GM12892 (cell line): ENCODE results near the gene REXO4.
A peak's percentile ranks its signal among the peaks of the same experiment; 100 is the strongest.

ENCODE experiments used
- DNase-seq: peaks from one replicate; pipeline ENCODE4 v3.0.0; 2011; ENCODE audit not compliant: insufficient read length
- FAIRE-seq: peaks from 2 replicates; lab custom pipeline; 2011; peaks lifted over from hg19 to GRCh38; lab: Jason Lieb, UNC
- POLR2A ChIP-seq: IDR thresholded peaks from 2 replicates; pipeline ENCODE4 v1.6.1; 2011; ENCODE audit warnings: low read depth, low read length, control low read depth
- POLR2AphosphoS5 ChIP-seq: IDR thresholded peaks from 2 replicates; pipeline ENCODE4 v1.6.1; 2011; ENCODE audit warnings: low read depth, low read length, control low read depth
- TAF1 ChIP-seq: IDR thresholded peaks from 2 replicates; pipeline ENCODE4 v1.6.1; 2011; ENCODE audit warnings: low read depth, mild to moderate bottlenecking, control low read depth, low read length, borderline replicate concordance

REXO4 gene

GRCh38 chr9:133445293-133445969 is 27.6 kb upstream of the REXO4 start:
- no peak for DNase-seq
- FAIRE-seq = no peak
- TF ChIP-seq TAF1 (no peak), POLR2AphosphoS5 (no peak), POLR2A (no peak)

DNA sequence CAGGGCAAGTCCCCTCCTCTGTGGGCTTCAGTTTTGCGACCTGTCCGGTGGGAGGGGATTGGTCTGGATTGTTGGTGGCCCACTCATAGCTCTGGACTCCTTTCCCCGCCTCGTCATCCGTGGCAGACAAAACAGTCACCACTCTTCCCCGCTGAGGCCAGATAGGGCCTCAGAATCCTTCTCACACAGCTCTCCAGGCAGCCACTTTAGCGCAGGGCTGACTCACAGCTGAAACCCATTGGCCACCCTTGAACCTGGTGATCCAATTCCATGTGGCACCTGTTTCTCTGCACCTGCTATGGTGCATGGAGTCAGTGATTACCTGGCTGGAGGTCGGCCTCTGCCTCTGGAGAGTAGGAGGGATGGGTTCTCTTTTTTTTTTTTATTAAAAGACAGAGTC is 26.2 kb upstream of the REXO4 start:
- DNase-seq (no peak), FAIRE-seq (no peak)
- TF ChIP-seq POLR2A (no peak), POLR2AphosphoS5 (no peak), TAF1 (no peak)

- no peak for DNase-seq
- TF ChIP-seq POLR2A (no peak), TAF1 (no peak), POLR2AphosphoS5 (no peak)
- no peak for FAIRE-seq
These were observed 25.4 kb upstream of the REXO4 start for GRCh38 chr9:133443248-133443647.

DNA sequence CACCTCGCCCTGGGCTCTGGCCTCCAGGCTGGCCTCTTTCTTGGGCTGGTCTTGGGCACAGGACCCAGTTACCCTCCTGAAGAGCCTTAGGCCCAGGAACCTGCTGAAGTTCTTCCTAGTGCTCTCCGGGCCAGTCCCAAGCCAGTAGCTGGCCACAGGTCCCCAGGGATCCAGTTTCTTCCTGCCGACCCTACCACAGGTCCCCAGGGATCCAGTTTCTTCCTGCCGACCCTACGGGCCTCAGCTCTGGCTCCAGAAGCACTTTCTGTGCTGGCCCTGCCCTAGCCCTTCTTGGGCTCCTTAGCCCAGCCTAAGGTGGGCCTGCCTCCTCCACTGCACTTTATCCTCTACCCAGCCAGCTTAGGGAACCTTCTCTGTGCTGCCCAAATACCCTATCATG is 23.8 kb upstream of the REXO4 start:
- DNase-seq (no peak), FAIRE-seq (peak; percentile 24)
- no peak for TF ChIP-seq POLR2AphosphoS5
- TF ChIP-seq TAF1 = no peak
- TF ChIP-seq POLR2A = no peak

DNA sequence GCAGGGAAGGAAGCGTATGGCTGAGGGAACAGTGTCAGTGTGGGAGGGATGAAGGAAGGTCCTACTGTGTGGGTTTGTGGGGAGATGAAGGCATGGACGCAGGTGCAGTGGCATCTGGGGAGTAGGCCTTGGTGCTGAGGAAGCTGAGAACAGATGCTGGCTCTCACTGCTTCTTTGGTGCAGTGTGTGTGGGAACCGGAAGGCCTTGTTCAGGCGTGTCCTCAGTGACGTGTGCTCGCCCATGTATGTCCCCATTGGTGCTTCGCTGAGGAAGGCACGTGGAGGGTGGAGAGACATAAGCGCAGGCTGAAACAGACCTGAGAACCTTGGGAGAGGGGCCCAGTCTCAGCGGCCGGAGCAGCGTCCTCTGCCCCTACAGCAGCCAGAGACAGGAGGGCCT is 23.1 kb upstream of the REXO4 start:
- FAIRE-seq = peak; percentile 89
- peak; percentile 79 for DNase-seq
- no peak for TF ChIP-seq TAF1
- TF ChIP-seq POLR2AphosphoS5 = no peak
- TF ChIP-seq POLR2A = no peak

- DNase-seq = no peak
- FAIRE-seq = no peak
- TF ChIP-seq POLR2A (no peak), TAF1 (no peak), POLR2AphosphoS5 (no peak)
These were observed 21.5 kb upstream of the REXO4 start for GRCh38 chr9:133439337-133439736.

GRCh38 chr9:133437753-133438531 is 20.1 kb upstream of the REXO4 start:
- FAIRE-seq (no peak), DNase-seq (no peak)
- TF ChIP-seq POLR2A (no peak), TAF1 (no peak)

DNA sequence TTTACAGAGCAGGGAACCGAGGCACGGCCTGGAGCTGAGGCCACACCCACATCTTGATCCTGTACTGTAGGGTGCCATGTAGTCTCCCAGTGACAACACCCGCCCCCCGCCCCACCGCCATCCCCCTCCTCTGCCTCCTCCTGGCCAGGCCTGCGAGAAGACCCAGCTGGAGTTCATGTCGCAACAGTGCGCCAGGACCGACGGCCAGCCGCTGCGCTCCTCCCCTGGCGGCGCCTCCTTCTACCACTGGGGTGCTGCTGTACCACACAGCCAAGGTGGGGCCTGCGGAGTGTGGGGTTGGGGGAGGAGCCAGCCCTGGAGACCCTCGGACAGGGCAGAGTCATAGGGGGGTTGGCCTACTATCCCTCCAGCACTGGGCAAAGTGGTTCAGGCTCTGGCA is 18.9 kb upstream of the REXO4 start:
- no peak for DNase-seq
- TF ChIP-seq POLR2AphosphoS5 (no peak), POLR2A (no peak), TAF1 (no peak)
- no peak for FAIRE-seq

DNA sequence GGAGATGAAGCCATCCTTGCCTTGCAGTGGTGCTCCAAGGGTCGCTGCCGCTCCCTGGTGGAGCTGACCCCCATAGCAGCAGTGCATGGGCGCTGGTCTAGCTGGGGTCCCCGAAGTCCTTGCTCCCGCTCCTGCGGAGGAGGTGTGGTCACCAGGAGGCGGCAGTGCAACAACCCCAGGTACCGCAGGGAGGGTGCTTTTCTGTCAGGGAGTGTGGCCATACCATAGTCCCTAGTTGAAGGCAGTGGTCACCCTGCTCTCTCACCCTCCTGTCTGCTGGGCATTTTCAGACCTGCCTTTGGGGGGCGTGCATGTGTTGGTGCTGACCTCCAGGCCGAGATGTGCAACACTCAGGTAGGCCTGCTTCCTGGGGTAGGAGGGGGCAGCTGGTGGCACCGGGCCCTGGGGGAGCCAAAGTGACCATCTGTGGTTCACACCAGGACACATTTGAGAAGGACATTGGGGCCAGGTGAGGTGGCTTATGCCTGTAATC is 15.6 kb upstream of the REXO4 start:
- FAIRE-seq = no peak
- no peak for TF ChIP-seq POLR2A
- TF ChIP-seq TAF1 = no peak
- no peak for TF ChIP-seq POLR2AphosphoS5
- peak; percentile 6 for DNase-seq

DNA sequence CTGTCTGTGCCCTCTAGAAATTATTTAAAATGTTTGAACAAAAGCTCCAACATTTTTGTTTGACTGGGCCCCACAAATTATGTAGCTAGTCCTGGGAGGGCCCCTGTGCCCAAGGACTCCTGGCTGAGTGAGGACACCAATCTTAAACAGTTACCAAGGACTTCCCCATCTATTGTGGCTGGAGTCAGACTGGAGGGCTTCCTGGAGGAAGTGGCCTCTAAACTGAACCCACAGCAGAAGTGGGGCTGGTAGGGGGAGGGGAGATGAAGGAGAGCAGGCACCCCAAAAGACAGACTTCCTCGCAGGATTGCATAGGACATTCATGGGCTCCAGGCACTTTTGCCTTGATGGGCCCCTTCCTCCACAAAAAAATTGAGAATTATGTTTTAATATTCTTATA is 12.4 kb upstream of the REXO4 start:
- FAIRE-seq = no peak
- DNase-seq = no peak
- TF ChIP-seq POLR2AphosphoS5 (no peak), POLR2A (no peak), TAF1 (no peak)

DNA sequence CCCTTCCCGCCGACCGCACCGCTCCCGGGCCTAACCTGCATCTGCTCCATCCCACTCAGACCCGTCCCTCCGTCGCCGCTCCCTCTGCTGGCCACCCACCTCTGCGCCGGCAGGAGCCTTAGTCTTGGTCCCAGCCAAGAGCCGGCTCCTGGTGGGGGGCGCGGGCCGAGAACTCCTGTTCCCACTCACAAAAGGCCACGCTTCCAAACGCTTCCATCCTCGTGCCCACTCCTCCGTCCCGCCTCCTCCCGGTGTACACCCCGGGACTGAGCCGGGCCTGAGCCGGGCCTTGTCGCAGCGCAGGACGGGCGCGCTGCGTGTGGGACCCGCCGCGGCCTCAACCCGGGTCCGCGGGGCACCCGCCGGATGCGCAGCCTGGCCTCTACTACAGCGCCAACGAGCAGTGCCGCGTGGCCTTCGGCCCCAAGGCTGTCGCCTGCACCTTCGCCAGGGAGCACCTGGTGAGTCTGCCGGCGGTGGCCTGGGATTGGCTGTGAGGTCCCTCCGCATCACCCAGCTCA is 11.9 kb upstream of the REXO4 start:
- FAIRE-seq (no peak), DNase-seq (peak; percentile 44)
- TF ChIP-seq POLR2AphosphoS5 (no peak), POLR2A (no peak), TAF1 (no peak)

GRCh38 chr9:133429214-133429613 is 11.4 kb upstream of the REXO4 start:
- FAIRE-seq (no peak), DNase-seq (peak; percentile 32)
- no peak for TF ChIP-seq POLR2AphosphoS5
- no peak for TF ChIP-seq TAF1
- TF ChIP-seq POLR2A = no peak

- TF ChIP-seq POLR2AphosphoS5 = no peak
- no peak for TF ChIP-seq POLR2A
- no peak for TF ChIP-seq TAF1
- peak; percentile 50 for DNase-seq
- peak; percentile 67 for FAIRE-seq
These were observed 10.8 kb upstream of the REXO4 start for GRCh38 chr9:133428617-133429101.
